NCI-H460 (cell line): ENCODE results near the gene CDC42SE2. TPM values are rescaled to one million over a fixed set of nuclear protein-coding genes. Genes with fewer than 3 reads are reported as not detected.
"Not testable (repeated sequence)": the region's sequence is repeated elsewhere in the genome, so short reads cannot be mapped to it uniquely, and the experiment has no call there.

Experiments
- DNase-seq: peaks from one replicate; pipeline ENCODE4 v3.0.0-alpha.2; 2016; ENCODE audit warnings: low read depth; ENCODE audit errors: extremely low read depth
- total RNA-seq: library from RNA; depleted of rRNA; stranded (reverse); fragments of >200 nt; shearing (Covaris generic); gene quantifications from 2 replicates; pipeline ENCODE4 v1.2.3, GENCODE V29; 2014

The CDC42SE2 gene
- total RNA-seq, 1 experiment from 2014 or later, result 51.8 TPM

DNA sequence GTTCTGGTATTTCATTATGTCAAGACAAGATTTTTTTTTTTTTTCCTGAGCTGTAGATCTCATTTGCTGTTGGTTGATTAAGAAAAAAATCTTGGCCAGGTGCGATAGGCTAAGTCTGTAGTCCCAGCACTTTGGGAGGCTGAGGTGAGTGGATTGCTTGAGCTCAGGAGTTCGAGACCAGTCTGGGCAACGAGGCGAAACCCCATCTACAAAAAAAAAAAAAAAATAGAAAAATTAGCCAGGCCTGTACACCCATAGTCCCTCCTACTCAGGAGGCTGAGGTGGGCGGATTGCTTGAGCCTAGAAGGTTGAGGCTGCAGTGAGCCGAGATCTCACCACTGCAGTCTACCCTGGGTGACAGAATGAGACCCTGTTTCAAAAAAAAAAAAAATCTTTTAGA is 12.2 kb downstream of the CDC42SE2 start:
- DNase-seq, result no peak

DNA sequence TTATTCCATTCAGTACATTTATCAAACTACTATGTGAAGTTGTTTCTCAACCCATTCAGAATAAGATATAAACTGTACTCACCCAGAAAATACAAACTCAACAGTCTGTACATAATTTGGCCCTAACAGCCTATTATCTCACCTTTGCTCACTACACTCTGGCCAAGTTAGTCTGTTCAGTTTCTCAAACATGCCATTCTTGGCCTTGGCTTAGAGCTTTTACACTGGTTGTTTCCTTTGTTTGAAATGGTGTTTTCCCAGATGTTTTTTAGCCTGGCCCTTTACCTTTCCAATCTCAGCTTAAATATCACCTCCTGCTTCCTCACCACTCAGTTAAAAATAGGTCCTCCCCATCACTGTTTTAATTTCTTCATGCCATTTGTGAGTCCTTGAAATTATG is 13.6 kb downstream of the CDC42SE2 start:
- no peak for DNase-seq

DNA sequence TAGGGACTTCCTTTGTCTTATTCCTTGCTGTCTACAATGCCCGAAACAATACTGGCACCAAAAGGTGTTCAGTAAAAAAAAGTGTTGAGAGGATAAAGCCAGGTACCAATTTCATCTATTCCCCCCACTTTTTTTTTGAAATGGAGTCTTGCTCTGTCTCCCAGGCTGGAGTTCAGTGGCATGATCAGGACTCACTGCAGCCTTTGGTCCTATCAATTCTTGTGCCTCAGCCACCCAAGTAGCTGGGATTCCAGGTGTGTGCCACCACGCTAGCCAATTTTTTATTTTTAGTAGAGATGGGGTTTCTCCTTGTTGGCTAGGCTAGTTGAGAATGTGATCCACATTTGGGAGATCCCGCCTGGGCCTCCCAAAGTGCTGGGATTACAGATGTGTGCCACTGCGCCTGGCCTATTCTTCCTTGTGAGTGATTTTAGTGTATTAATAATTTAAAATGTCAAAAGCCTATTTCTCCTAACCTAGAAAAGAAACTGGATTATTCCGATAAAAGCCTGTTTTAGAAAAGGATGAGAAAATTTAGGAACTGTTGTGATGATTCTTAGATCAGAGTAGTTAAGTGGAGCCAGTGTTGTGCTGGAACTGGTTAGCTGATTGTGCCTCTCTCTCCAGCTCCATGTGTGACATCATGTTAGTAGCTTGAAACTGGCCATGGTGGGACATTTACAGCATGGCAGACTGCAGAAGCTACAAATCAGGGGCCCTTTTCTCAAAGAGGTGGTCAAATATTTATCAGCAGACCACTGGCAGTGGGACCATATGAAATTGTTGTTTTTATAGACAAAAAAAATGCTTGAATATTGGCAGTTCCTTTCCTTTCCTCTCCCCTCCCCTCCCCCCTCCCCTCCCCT is 14.3 kb downstream of the CDC42SE2 start:
- no peak for DNase-seq

DNA sequence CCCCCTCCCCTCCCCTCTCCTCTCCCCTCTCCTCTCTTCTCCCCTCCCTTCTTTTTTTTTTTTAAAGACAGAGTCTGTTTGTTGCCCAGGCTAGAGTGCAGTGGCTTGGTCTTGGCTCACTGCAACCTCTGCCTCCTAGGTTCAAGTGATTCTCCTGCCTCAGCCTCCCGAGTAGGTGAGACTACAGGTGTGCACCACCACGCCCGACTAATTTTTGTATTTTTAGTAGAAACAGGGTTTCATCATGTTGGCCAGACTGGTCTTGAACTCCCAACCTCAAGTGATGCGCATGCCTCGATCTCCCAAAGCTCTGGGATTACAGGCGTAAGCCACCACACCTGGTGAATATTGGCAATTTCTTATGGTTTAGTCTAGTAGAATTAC is 14.9 kb downstream of the CDC42SE2 start:
- not testable (repeated sequence) for DNase-seq

DNA sequence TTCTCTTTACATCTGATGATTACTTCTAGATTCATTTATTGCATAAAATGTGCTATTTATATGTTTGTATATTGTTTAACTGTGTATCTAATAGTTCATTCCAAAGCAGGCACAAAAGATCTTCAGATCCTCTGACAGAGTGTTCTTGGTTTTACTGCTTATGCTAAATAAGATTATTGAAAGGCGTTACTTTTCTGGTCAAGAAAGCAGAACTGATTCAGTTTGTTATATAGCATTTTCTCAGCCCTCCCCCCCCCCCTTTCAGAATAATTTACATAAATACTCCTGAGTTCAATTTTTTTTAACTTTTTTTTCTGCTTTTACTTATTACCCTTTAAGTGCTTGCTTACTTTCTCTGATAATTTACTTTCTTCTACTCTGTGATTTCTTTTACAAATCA is 15.4 kb downstream of the CDC42SE2 start:
- no peak for DNase-seq

DNA sequence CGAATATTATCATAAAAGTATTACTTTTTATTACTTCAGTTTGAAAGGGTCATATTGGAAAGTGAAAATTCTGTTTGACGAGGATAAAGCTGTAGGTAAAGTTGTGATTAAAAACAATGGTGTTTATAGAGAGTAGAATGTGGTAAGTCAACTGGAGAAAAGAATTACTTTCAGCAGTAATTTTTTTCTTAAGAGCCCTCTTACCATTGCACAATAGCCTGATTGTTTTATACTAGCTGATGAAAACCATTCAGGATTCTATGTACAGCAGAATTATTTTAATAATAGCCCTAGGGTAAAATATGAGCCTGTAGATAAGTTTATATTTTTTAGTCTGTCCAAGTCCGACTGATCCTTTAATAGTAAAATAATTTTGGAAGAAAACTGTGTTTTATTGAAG is 16.6 kb downstream of the CDC42SE2 start:
- no peak for DNase-seq

DNA sequence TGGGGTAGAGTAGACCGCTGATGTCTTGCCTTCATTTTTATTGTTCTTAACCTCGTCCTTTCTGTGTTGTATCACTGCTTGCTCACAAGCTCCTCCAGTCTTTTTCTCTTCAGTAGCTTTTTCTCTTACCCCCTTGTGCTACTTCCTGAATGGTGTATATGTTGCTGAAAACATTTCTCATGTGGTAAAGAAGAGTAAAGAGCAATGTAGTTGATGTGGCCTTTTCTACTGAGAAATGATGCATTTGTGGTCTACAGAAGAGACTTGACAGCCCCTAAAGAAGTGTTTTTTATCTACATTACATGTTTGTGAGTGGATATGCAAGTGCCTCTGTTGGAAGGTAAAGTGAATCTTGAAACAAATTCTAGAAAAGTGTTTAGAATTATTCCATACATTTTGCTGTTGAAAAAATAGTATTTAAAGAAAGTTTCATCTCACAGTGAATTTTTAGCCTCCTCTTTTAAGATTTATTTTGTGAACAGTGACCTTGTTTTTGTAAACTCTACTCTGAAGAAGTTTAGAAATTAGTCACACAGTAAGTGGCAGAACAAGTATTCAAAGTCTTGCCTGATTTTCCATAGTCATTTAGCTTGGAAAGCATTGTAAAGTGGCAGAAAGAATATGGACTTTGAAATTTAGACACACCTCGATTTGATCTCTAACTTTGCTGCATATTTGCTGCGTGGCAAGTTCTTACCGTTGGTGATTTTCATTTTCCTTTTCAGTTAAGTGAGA is 17.4 kb downstream of the CDC42SE2 start:
- no peak for DNase-seq

DNA sequence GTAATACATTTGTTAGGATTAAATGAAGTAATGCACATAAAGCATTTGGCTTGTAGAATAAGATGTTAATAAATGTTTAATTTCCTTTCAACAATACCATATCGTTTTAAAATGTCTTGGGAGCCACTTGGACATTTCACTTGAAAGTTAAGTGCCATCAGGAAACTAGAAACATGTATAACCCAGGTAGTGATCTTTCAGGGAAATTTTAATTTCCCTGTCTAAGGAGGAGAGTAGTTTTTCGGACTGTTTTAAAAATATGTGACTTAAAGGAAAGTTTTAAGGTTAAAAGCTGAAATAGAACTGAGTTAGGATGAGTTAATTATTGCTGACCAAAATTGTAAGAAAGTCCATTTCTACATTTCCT is 18.0 kb downstream of the CDC42SE2 start:
- no peak for DNase-seq

DNA sequence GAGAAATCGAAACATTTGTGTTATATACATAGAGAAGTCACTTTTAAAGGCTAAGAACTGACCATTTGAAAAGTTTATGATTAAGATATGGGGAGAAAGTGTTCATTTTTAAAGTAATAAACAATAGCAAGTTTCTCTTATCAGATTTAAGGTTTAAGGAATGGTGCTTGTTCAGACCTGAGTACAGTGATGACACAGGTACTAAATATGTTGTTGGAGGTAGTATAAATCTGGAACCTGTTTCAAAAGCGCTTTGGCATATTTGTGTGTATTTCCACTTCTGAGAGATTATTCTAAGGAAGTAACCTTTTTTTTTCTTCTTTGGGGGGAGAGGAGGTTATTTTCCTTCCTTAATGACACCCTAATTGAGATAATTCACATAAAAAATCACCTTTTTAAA is 18.4 kb downstream of the CDC42SE2 start:
- no peak for DNase-seq

DNA sequence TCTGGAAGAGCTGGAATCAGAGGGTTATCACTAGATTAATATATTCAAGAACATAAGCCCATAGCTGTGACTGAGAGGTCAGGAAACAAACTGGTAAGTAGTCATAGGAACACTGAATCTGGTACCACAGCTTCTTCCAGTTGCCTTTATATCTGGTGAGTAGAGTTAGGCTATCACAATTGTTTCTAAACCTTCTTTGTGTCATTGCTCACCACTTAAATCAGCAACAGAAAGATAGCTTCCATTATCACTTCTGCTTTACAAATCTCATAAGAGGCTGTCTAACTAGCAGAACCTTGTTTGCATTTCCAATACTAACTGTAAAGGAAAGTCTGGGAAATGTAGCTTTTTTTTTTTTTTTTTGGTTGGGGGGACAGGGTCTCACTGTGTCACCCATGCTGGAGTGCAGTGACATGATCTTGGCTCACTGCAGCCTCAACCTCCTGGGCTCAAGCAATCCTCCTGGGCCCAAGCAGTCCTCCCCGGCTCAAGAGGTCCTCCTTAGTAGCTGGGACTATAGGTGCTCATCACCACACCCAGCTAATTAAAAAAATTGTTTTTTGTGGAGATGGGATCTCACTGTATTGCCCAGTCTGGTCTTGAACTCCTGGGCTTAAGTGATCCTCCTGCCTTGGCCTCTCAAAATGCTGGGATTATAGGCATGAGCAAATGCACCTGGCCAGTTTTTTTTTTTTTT is 22.0 kb downstream of the CDC42SE2 start:
- no peak for DNase-seq

DNA sequence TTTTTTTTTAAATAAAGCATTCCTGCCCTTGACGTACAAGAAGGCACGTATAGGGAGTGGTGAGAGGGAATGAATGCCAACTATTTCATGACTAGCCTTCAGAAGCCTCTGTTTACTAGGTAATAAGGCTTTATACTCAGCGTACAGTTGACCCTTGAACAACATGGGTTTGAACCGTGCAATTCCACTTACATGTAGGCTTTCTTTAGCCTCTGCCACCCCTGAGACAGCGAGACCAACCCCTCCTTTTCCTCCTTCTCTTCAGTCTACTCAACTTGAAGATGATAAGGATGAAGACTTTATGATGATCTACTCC is 22.5 kb downstream of the CDC42SE2 start:
- DNase-seq, result no peak

DNA sequence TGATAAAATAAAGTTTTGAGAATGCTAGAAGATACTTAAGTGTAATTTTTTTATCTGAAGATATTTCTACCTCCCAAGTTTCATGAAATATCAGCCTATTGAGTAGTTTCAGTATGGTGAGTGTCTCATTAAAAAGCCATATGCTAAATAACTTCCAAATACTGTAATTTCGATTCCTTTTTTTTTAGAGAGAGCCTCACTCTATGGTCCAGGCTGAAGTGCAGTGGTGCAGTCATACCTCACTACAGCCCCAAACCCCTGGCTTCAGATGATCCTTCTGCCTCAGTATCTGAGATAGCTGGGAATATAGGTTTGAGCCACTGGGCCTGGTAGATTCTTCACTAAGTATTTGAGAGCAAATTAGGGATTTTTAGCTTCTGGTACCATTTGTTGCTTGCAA is 24.5 kb downstream of the CDC42SE2 start:
- no peak for DNase-seq

DNA sequence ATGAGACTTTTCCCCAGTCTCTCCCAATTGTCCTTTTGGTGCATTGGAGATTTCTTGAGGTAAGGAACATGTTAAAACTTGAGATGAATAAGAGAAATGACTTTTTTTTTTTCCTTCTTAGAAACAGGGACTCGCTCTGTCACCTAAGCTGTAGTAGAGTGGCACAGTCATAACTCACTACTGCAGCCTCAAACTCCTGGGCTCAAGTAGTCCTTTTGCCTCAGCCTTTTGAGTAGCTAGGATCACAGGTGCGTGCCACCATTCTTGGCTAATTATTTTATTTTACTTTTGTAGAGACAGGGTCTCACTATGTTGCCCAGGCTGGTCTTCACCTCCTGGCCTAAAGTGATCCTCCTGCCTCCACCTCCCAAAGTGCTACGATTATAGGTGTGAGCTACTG is 25.9 kb downstream of the CDC42SE2 start:
- no peak for DNase-seq

DNA sequence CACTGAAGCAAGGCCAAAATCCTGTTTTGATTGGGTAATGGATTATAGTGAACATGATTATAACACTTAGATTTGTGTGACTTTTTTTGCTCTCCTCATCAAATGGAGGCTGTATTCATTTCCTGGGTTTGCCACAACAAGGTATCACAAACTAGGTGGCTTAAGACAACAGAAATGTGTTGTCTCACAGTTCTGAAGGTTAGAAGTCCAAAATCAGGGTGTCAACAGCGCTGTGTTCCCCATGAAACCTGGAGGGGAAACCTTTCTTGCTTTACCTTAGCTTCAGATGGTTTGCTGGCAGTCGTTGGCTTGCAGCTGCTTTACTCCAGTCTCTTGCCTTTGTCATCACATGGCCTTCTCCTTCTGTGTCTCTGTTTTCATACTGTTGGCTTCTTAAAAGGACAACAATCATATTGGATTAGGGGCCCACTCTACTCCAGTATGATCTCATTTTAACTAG is 32.4 kb downstream of the CDC42SE2 start:
- DNase-seq, result no peak

DNA sequence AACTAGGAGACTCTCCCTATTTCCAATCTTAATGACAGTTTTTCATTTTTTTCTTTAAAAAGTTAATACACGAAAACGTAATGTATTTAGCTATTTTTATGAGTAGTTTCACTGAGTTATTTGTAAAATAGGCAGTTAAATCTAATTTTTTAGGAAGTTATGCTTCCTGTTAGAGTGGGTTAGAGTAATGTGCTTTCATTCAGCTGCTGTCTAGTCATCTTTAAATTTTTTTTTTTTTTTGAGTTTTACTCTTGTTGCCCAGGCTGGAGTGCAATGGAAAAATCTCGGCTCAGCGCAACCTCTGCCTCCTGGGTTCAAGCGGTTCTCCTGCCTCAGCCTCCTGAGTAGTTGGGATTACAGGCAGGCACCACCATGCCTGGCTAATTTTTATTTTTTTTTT is 34.0 kb downstream of the CDC42SE2 start:
- no peak for DNase-seq

DNA sequence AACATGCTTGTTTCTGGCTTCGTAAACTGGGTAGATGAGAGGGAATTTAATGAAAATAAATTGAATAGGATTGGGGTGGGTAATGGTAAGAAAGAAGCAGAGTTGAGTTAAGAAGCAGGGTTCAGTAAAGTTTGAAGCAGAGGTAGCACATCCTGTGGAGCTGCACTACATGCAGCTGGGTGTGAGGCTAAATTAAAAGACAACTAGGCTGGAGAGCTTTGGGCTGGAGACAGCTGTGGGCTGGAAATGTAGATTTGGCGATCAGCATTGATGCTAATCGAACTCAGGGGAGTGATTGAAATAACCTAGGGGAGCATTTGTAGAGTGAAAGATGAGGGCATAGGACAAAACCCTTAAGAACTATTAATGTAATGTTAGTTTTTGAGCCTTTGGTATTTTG is 35.6 kb downstream of the CDC42SE2 start:
- DNase-seq, result no peak

DNA sequence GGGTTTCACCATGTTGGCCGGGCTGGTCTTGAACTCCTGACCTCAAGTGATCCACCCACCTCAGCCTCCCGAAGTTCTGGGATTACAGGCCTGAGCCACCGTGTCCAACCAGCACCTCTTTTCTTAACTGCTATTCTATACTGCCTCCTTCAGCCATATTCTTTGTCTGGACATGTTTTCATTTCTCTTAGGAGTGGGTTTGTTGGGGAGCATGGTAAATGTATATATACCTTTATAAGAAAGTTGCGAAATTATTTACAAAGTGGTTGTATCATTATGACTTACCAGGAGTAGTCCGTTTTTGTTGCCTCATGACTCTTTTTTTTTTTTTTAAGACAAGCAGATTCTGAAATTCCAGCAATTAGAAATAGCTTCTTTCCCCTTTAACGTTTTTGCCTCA is 38.7 kb downstream of the CDC42SE2 start:
- DNase-seq, result no peak

DNA sequence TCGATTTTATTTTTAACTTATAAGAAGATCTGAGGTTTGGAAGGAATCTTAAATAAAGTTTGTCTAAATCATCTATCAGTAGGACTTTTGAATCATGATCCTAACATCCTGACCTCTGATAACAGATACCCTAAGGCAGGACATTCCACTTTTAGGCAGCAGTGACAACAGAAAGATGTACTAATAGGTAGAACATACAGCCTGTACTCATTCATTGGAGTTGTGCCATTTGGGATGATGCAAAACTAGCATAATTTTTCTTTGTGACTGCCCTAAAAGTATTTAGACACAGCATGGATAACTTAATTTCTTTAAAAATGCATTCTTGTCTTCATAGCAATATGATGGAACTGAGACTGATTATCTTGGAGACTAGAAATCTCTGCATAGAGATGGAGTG is 39.7 kb downstream of the CDC42SE2 start:
- peak; percentile 6 for DNase-seq

DNA sequence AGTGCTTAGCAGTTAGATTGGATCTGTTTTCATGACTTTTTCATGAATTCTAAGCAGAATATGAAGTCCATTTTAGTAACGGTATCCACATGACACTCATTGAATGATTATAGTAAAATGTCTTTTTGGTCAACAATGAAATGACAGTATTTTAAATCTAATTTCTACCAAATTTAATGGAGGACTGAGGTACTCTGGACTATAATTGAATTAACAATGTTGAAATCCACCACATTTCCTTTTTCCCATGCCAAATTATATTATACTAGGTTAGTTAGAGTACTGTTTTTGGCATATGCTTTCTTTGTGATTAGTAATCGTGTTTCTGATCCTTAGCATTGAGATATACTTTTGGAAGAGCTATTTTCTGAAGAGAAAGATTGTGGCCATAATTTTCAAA is 40.6 kb downstream of the CDC42SE2 start:
- DNase-seq, result no peak

DNA sequence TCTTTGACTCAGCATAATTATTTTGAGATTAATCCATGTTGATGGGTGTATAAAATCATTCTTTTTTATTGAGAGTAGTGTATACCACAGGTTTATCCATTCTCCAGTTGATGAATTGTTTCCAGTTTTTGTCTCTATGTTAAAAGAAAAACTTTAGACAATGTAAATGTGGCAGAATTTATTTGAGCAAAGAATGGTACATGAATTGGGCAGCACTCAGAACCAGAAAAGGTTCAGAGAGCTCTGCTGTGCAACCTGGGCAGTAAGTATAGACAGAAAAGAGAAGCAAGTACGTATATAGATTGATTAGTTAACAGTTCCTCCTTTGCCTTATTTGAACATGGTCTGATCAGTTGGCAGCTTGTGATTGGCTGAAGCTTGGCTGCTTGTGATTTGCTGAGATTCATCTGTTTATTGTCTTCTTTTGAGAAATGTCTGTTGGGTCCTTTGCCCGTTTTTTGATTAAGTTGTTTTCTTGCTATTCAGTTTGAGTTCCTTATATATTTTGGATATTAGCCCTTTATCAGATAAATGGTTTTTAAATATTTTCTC is 41.4 kb downstream of the CDC42SE2 start:
- no peak for DNase-seq

DNA sequence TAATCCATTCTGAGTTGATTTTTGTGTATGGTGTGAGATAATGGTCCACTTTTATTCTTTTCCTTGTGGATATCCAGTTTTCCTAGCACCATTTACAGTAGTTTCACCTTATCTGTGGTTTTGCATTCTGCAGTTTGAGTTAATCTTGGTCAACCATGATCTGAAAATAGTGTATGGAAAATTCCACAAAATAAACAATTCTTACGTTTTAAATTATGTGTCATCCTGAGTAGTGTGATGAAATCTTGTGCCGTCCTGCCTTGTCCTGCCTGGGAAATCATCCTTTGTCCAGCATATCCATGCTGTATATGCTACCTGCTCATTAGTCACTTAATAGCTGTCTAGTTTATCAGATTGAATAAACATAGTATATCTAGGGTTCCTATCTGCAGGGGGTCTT is 42.1 kb downstream of the CDC42SE2 start:
- no peak for DNase-seq
